SH-SY5Y (cell line): Measurements from ENCODE around the gene YRDC.

Experiments
- GATA2 ChIP-seq: IDR thresholded peaks from 2 replicates; pipeline ENCODE4 v1.6.1; 2011; ENCODE audit warnings: mild to moderate bottlenecking, low read depth, low read length
- GATA3 ChIP-seq: IDR thresholded peaks from 2 replicates; pipeline ENCODE4 v1.6.1; 2011; ENCODE audit warnings: low read depth, mild to moderate bottlenecking, low read length, moderate library complexity

DNA sequence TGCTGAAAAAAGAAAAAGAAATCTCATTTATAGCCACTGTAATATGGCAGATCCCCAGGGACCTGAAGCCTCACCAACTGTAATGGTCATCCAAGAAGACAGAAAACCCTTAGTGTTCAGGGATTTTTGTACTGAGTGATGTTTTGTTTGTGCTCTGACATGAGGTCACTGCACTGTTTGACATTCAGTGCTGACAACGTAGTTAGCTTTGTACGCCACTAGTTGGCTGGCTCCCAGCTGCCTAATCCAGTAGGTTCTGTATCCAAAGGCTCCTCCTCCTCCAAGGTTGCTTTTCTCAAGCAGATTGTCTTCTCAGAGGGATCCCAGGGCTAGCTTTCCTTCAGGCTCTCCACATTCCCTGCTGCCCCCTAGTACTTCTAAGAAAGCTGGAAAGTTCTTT, 9.5 kb upstream of the YRDC start:
- no peak for TF ChIP-seq GATA2
- no peak for TF ChIP-seq GATA3
